CD4-positive, CD25-positive, alpha-beta regulatory T cell (primary cell): ENCODE data around the gene RNASE7. TPM values are rescaled to one million over a fixed set of nuclear protein-coding genes. Genes with fewer than 3 reads are reported as not detected.
"Not testable (repeated sequence)": the region's sequence is repeated elsewhere in the genome, so short reads cannot be mapped to it uniquely, and the experiment has no call there.

Source experiments
- ATAC-seq, 2 donors: fragments of 150-1000 bp; cut with Tn5 transposase; one replicate each; pipeline ENCODE4 v1.10.0; 2021; ENCODE audit warnings: low read depth in 2 of 2, moderate number of reproducible peaks in 2 of 2, moderate library complexity in 1 of 2
- DNase-seq, 3 donors: peaks; one replicate each; pipeline versions ENCODE4 v3.0.0 to v3.0.0-alpha.2; 2012 to 2022; ENCODE audit warnings: mixed read lengths in 1 of 3
- H3K27ac ChIP-seq: one replicate; pipeline ENCODE4 v1.7.0; 2013; ENCODE audit warnings: mild to moderate bottlenecking, low read length; ENCODE audit not compliant: insufficient read depth, poor library complexity, severe bottlenecking
- H3K27me3 ChIP-seq: one replicate; pipeline ENCODE4 v1.7.0; 2013; ENCODE audit warnings: low read length; ENCODE audit not compliant: control insufficient read depth, insufficient read depth
- H3K36me3 ChIP-seq: one replicate; pipeline ENCODE4 v1.7.0; 2013; ENCODE audit warnings: mild to moderate bottlenecking, low read length, moderate library complexity; ENCODE audit not compliant: control insufficient read depth, insufficient read depth
- H3K4me1 ChIP-seq: 2 replicates; pipeline ENCODE4 v1.7.0; 2013; ENCODE audit warnings: mild to moderate bottlenecking, low read length; ENCODE audit not compliant: insufficient read depth, control insufficient read depth, poor library complexity, severe bottlenecking
- H3K4me3 ChIP-seq: one replicate; pipeline ENCODE4 v1.7.0; 2013; ENCODE audit warnings: low read depth, mild to moderate bottlenecking, low read length, moderate library complexity
- H3K9me3 ChIP-seq, 2 experiments: 1 replicate in 1 of 2; 2 replicates in 1 of 2; pipeline ENCODE4 v1.7.0; 2013; ENCODE audit warnings: low read length in 2 of 2, mild to moderate bottlenecking in 1 of 2, moderate library complexity in 1 of 2; ENCODE audit not compliant: control insufficient read depth in 2 of 2
- H3K27ac Mint-ChIP-seq, 3 donors: one replicate each; pipeline ENCODE4 v1.8.0; 2020 to 2022; ENCODE audit warnings: mild to moderate bottlenecking in 3 of 3, mixed read lengths in 3 of 3, moderate library complexity in 2 of 3
- H3K27me3 Mint-ChIP-seq: one replicate; pipeline ENCODE4 v1.8.0; 2022; ENCODE audit warnings: mild to moderate bottlenecking, mixed read lengths
- H3K36me3 Mint-ChIP-seq: one replicate; pipeline ENCODE4 v1.8.0; 2020; ENCODE audit warnings: mixed read lengths
- H3K4me1 Mint-ChIP-seq, 4 donors: one replicate each; pipeline ENCODE4 v1.8.0; 2020 to 2022; ENCODE audit warnings: mixed read lengths in 4 of 4, mild to moderate bottlenecking in 1 of 4
- H3K4me3 Mint-ChIP-seq, 4 donors: one replicate each; pipeline ENCODE4 v1.8.0; 2020 to 2022; ENCODE audit warnings: mild to moderate bottlenecking in 4 of 4, mixed read lengths in 4 of 4, moderate library complexity in 3 of 4
- H3K9me3 Mint-ChIP-seq, 7 donors: one replicate each; pipeline ENCODE4 v1.8.0; 2020 to 2022; ENCODE audit warnings: mixed read lengths in 7 of 7, mild to moderate bottlenecking in 3 of 7, moderate library complexity in 2 of 7
- polyA plus RNA-seq, 4 donors: library from polyadenylated mRNA; unstranded; fragments of 300-500 nt; fragmentation: Illumina TruSeq; gene quantifications; one replicate each; pipeline ENCODE4 v1.2.3, GENCODE V29; 2021
- total RNA-seq: library from RNA; stranded (reverse); gene quantifications from one replicate; pipeline ENCODE4 v1.2.3, GENCODE V29; 2022

RNASE7 gene
- total and polyA plus RNA-seq, 5 donors from 2014 or later = not detected

DNA sequence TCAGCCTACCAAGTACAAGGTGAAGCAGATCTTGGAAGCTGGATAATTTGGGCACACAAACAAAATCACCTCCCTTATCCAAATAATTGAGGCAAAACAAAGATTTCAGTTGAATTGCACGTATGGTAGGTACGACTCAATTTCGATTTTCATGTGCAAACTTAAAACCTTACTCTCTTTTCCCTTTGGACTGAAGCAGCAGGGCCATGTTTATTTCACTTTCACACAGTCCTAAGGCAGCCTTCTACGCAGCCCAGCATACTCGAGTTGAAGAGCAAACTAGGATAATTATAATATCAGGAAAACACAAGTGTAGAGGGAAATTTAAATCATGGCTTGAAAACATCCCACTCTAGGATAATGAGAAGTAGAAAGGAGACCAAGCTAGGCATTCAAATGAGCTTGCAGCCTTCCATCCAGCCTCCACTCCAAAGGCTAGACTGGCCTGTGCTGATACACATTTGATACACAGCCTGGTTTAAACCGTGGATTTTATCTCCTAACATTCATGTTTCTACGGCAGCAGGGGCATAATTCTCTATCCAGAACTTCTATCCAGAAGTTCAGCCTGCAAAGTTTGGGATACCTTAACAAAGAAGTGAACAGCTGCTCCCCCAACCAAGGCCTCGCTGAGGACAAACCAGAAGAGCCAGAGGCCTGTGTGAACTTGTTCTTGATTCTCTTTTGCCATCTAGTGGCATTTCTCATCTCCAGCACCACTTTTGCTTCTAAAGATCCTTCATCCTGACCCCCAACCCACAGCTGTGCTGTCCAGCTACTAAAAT, 2.4 kb upstream of the RNASE7 start:
- Mint-ChIP-seq H3K4me3 (no peak overlapping the region), H3K27me3 (peaks cover 12% of the 10 kb centered on the region), H3K9me3 (peaks cover 0 to 1% (median 0%) of the 10 kb centered on the region in 7 donors), H3K36me3 (no peaks in the 10 kb centered on the region), H3K4me1 (peaks cover 0 to 7% (median 3%) of the 10 kb centered on the region in 4 donors), H3K27ac (peak overlapping the region in 1 of 3 donors; percentile 33)
- Histone ChIP-seq H3K9me3 (no peaks in the 10 kb centered on the region), H3K36me3 (no peaks in the 10 kb centered on the region), H3K4me3 (no peak overlapping the region), H3K27ac (no peak overlapping the region), H3K27me3 (peaks cover 4% of the 10 kb centered on the region), H3K4me1 (peaks cover 4% of the 10 kb centered on the region)
- ATAC-seq (peak in 1 of 2 donors; percentile 42), DNase-seq (peak in 2 of 3 donors; percentile 44 to 47)

DNA sequence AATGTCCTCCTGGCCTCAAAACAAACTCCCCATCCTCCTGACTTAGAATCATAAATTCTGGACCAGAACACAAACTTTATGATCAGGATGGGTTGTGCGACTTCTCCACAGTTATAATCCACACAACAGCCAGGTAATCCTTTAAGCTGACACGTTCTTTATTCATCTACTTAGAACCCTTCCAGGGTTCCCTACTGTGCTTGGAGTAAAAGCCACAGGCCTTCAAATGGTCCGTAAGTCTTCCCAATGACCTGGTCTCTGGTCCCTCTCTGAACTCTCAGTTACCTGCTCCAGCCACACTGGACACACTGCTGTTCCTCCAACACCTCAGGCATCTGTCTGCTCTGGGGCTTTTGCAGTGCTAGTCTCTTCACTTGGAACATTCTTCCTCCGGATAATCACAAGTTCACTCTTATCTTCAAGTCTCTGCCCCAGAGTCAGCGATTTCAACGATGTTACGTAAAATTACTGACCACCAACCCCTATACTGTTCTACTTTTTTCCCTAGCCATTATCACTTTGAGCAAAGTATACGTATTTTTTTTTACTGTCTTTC, 1.7 kb upstream of the RNASE7 start:
- ATAC-seq = no peak
- H3K27ac Mint-ChIP-seq = peak overlapping the region in 1 of 3 donors; percentile 33

DNA sequence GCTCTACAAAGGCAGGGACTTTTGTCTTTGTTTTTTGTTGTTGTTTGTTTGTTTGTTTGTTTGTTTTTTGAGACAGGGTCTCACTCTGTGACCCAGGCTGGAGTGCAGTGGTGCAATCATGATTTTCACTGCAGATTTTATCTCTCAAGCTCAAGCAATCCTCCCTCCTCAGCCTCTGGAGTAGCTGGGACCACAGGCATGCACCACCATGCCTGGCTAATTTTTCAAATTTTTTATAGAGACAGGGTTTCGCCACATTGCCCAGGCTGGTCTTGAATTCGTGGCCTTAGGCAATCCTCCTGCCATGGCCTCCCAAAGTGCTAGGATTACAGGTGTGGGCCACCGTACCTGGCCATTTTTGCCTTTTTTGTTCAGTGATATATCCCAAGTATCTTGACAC, 1.2 kb upstream of the RNASE7 start:
- not testable (repeated sequence) for H3K9me3 Mint-ChIP-seq
- peaks cover 21% of the 10 kb centered on the region for H3K27me3 Mint-ChIP-seq

More for the DNA sequence above, 1.7 kb upstream of the RNASE7 start:
- Mint-ChIP-seq H3K4me1 (peaks cover 0 to 8% (median 3%) of the 10 kb centered on the region in 4 donors), H3K27me3 (peaks cover 17% of the 10 kb centered on the region), H3K4me3 (no peak overlapping the region), H3K9me3 (peaks cover 0 to 1% (median 0%) of the 10 kb centered on the region in 7 donors), H3K36me3 (no peaks in the 10 kb centered on the region)
- no peak overlapping the region for H3K4me3 ChIP-seq
- no peaks in the 10 kb centered on the region for H3K36me3 ChIP-seq
- H3K4me1 ChIP-seq = peaks cover 4% of the 10 kb centered on the region
- peaks cover 8% of the 10 kb centered on the region for H3K27me3 ChIP-seq
- no peak overlapping the region for H3K27ac ChIP-seq
- no peaks in the 10 kb centered on the region for H3K9me3 ChIP-seq
- no peak for DNase-seq

DNA sequence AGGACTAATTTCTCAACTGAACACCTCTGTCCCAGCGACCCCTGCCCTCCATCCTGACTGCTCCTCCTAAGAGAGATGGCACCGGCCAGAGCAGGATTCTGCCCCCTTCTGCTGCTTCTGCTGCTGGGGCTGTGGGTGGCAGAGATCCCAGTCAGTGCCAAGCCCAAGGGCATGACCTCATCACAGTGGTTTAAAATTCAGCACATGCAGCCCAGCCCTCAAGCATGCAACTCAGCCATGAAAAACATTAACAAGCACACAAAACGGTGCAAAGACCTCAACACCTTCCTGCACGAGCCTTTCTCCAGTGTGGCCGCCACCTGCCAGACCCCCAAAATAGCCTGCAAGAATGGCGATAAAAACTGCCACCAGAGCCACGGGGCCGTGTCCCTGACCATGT, 756 bp downstream of the RNASE7 start:
- Mint-ChIP-seq H3K9me3 (peaks cover 0 to 1% (median 0%) of the 10 kb centered on the region in 7 donors), H3K27me3 (peaks cover 28% of the 10 kb centered on the region), H3K27ac (no peak overlapping the region), H3K4me1 (peaks cover 0 to 8% (median 3%) of the 10 kb centered on the region in 4 donors), H3K4me3 (no peak overlapping the region), H3K36me3 (no peaks in the 10 kb centered on the region)
- Histone ChIP-seq H3K9me3 (no peaks in the 10 kb centered on the region), H3K27ac (no peak overlapping the region), H3K27me3 (peaks cover 12% of the 10 kb centered on the region), H3K36me3 (no peaks in the 10 kb centered on the region), H3K4me3 (no peak overlapping the region), H3K4me1 (peaks cover 4% of the 10 kb centered on the region)
- ATAC-seq (no peak), DNase-seq (no peak)

More for the DNA sequence above, 1.2 kb upstream of the RNASE7 start:
- H3K36me3 Mint-ChIP-seq, H3K27ac Mint-ChIP-seq, H3K9me3 ChIP-seq, ATAC-seq, H3K4me3 Mint-ChIP-seq, H3K4me3 ChIP-seq, H3K36me3 ChIP-seq, H3K27me3 ChIP-seq, H3K4me1 ChIP-seq, DNase-seq, H3K4me1 Mint-ChIP-seq, H3K27ac ChIP-seq: not testable (repeated sequence)

DNA sequence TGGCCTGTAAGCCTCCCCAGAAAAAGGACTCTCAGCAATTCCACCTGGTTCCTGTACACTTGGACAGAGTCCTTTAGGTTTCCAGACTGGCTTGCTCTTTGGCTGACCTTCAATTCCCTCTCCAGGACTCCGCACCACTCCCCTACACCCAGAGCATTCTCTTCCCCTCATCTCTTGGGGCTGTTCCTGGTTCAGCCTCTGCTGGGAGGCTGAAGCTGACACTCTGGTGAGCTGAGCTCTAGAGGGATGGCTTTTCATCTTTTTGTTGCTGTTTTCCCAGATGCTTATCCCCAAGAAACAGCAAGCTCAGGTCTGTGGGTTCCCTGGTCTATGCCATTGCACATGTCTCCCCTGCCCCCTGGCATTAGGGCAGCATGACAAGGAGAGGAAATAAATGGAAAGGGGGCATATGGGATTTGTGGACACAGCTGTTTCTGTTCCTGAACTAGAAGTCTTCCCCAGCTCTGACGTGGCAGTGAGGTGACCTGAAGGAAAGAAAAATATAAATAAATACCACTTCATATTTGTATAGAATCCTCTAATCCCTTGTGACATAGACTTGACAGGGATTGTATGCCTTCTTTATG, 1.3 kb downstream of the RNASE7 start:
- H3K4me3 Mint-ChIP-seq = no peak overlapping the region
- no peak overlapping the region for H3K27ac Mint-ChIP-seq
- Histone ChIP-seq H3K27ac (no peak overlapping the region), H3K9me3 (no peaks in the 10 kb centered on the region), H3K36me3 (no peaks in the 10 kb centered on the region), H3K27me3 (peaks cover 13% of the 10 kb centered on the region), H3K4me3 (no peak overlapping the region), H3K4me1 (peaks cover 4% of the 10 kb centered on the region)
- no peaks in the 10 kb centered on the region for H3K36me3 Mint-ChIP-seq
- no peak for ATAC-seq
- no peak for DNase-seq
- peaks cover 0 to 1% (median 0%) of the 10 kb centered on the region in 7 donors for H3K9me3 Mint-ChIP-seq
- H3K4me1 Mint-ChIP-seq = peaks cover 0 to 8% (median 3%) of the 10 kb centered on the region in 4 donors
- peaks cover 31% of the 10 kb centered on the region for H3K27me3 Mint-ChIP-seq

DNA sequence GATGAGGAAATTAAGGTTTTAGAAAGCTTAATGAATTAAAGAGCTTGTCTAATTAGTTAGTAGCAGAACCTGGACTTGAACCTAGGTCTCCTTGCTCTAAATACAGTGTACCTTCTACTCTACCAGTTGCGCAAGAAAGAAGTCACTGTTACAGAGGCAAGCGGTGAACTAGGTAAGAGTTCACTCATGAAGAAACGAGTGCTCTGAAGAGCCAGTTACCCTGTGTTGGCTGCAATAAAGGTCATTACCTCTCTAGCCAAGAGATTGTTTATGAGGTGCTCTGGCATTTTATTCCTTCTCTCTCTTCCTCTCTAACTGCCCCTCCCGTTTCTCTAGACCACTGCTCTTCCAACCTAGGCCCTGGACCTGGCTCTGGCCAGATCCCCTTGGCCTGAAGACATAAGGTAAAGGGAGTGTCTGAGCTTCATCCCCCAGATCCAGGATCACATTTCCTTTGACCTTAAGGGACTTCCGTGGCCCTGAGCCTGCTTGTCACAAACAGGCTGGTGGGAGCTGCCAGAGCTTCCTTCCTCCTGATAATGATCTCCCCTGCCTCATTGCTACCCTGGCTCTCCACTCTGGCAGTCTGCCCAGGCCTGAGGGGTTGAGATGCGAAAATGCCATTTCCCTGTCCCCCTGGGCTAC, 1.9 kb downstream of the RNASE7 start:
- no peak overlapping the region for H3K4me3 ChIP-seq
- ATAC-seq (no peak), DNase-seq (no peak)
- Mint-ChIP-seq H3K27ac (no peak overlapping the region), H3K9me3 (peaks cover 0 to 1% (median 0%) of the 10 kb centered on the region in 7 donors), H3K4me1 (peaks cover 0 to 8% (median 3%) of the 10 kb centered on the region in 4 donors), H3K27me3 (peaks cover 32% of the 10 kb centered on the region), H3K4me3 (peak overlapping the region in 1 of 4 donors; percentile 21), H3K36me3 (no peaks in the 10 kb centered on the region)
- H3K4me1 ChIP-seq = peaks cover 4% of the 10 kb centered on the region
- H3K9me3 ChIP-seq = no peaks in the 10 kb centered on the region
- H3K27me3 ChIP-seq = peaks cover 13% of the 10 kb centered on the region
- H3K27ac ChIP-seq = no peak overlapping the region
- no peaks in the 10 kb centered on the region for H3K36me3 ChIP-seq

DNA sequence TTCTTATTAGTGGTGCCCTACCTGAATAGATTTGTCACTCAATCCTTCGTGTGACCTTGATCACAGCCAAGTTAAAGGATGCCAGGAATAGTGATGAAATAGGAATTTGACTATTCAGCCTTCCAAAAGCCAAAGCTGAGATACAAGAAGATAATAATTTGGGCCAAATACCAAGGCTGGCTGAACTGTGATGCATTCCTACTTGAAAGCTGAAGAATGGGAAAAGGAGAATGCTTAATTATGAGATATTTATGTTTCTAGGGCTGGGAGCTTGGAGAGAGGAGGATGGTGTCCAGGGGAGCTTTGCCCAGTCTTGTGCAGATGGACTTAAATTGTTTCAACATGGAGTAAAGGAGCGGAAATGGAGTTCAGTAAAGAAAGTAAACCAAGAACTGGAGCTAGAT, 5.2 kb downstream of the RNASE7 start:
- Mint-ChIP-seq H3K27me3 (peaks cover 39% of the 10 kb centered on the region), H3K4me3 (no peak overlapping the region)
- ATAC-seq = no peak

More for the DNA sequence above, 5.2 kb downstream of the RNASE7 start:
- Mint-ChIP-seq H3K9me3 (peaks cover 0 to 1% (median 0%) of the 10 kb centered on the region in 7 donors), H3K36me3 (no peaks in the 10 kb centered on the region), H3K27ac (no peak overlapping the region), H3K4me1 (peaks cover 0 to 8% (median 3%) of the 10 kb centered on the region in 4 donors)
- Histone ChIP-seq H3K36me3 (no peaks in the 10 kb centered on the region), H3K4me1 (peaks cover 4% of the 10 kb centered on the region), H3K27ac (no peak overlapping the region), H3K4me3 (no peak overlapping the region), H3K27me3 (peaks cover 15% of the 10 kb centered on the region), H3K9me3 (no peaks in the 10 kb centered on the region)
- no peak for DNase-seq
